HG02571 (cell line): ENCODE results near the gene KCTD3.

Experiments
- ATAC-seq: cut with Tn5 transposase; IDR thresholded peaks from one replicate; pipeline ENCODE4 v1.9.1; 2021; ENCODE audit warnings: mild to moderate bottlenecking, moderate library complexity; ENCODE audit not compliant: unreplicated experiment

KCTD3 gene

GRCh38 chr1:215566556-215567490 is at the start of gene KCTD3:
Gene KCTD3 (plus strand): TSS chr1:215567304. CDS start chr1:215567686, 382 bp downstream.
- peak; percentile 70 for ATAC-seq

GRCh38 chr1:215517441-215517891 is 49.6 kb upstream of the KCTD3 start:
- ATAC-seq = no peak

GRCh38 chr1:215518594-215518993 is 48.5 kb upstream of the KCTD3 start:
- ATAC-seq = no peak

GRCh38 chr1:215521279-215521678 is 45.8 kb upstream of the KCTD3 start:
- ATAC-seq = no peak

- no peak for ATAC-seq
These were observed 43.8 kb upstream of the KCTD3 start for GRCh38 chr1:215523128-215523861.

- ATAC-seq = no peak
These were observed 43.2 kb upstream of the KCTD3 start for GRCh38 chr1:215523906-215524305.

GRCh38 chr1:215526147-215526845 is 40.8 kb upstream of the KCTD3 start:
- ATAC-seq = peak; percentile 61

- ATAC-seq = no peak
These were observed 40.3 kb upstream of the KCTD3 start for GRCh38 chr1:215526846-215527151.

- ATAC-seq = peak; percentile 48
These were observed 38.0 kb upstream of the KCTD3 start for GRCh38 chr1:215529111-215529510.

- ATAC-seq = no peak
These were observed 37.5 kb upstream of the KCTD3 start for GRCh38 chr1:215529571-215529970.

GRCh38 chr1:215530401-215530984 is 36.6 kb upstream of the KCTD3 start:
- no peak for ATAC-seq

- no peak for ATAC-seq
These were observed 27.1 kb upstream of the KCTD3 start for GRCh38 chr1:215539803-215540570.

GRCh38 chr1:215542301-215542700 is 24.8 kb upstream of the KCTD3 start:
- no peak for ATAC-seq

GRCh38 chr1:215543191-215543606 is 23.9 kb upstream of the KCTD3 start:
- ATAC-seq = peak; percentile 89

- no peak for ATAC-seq
These were observed 23.3 kb upstream of the KCTD3 start for GRCh38 chr1:215543806-215544205.

GRCh38 chr1:215544566-215544965 is 22.5 kb upstream of the KCTD3 start:
- no peak for ATAC-seq

GRCh38 chr1:215545096-215545495 is 22.0 kb upstream of the KCTD3 start:
- ATAC-seq = no peak

GRCh38 chr1:215547011-215547410 is 20.1 kb upstream of the KCTD3 start:
- ATAC-seq = no peak

GRCh38 chr1:215551806-215552205 is 15.3 kb upstream of the KCTD3 start:
- no peak for ATAC-seq

- no peak for ATAC-seq
These were observed 12.2 kb upstream of the KCTD3 start for GRCh38 chr1:215554865-215555264.
